Left renal cortex interstitium (tissue), 4 donors: ENCODE measurements around the gene SCN5A. TPM values are rescaled to one million over a fixed set of nuclear protein-coding genes. Genes with fewer than 3 reads are reported as not detected.

Experiments
- DNase-seq, 4 donors: peaks; one replicate each; pipeline ENCODE4 v3.0.0-alpha.2; 2013; ENCODE audit warnings: low read depth in 4 of 4, low spot score in 2 of 4, missing footprints in 1 of 4
- polyA plus RNA-seq, 4 donors: library from polyadenylated mRNA; unstranded; fragments of 120-200 nt; gene quantifications; one replicate each; pipeline ENCODE4 v1.2.1, GENCODE V29; 2013; ENCODE audit not compliant: insufficient read length in 4 of 4

SCN5A gene
- polyA plus RNA-seq, 4 donors: 0.95 to 2.1 (median 1.1) TPM

DNA sequence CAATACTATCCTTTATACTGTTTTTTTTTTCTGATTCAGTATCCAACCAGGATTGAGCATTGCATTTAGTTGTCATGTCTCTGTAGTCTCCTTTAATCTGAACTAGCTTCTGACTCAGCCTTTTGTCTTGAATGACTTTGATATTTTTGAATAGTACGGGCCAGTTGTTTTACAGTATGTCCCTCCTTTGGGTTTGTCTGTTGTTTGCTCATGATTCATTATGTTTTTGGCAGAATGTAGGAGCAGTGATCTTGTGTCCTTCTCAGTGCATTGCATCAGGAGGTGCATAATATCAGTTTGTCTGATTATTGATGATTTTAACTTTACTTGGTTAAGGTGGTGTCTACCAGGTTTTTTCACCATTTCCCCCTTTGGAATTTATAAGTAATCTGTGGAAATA is 132.8 kb downstream of the SCN5A start:
- DNase-seq: no peak

DNA sequence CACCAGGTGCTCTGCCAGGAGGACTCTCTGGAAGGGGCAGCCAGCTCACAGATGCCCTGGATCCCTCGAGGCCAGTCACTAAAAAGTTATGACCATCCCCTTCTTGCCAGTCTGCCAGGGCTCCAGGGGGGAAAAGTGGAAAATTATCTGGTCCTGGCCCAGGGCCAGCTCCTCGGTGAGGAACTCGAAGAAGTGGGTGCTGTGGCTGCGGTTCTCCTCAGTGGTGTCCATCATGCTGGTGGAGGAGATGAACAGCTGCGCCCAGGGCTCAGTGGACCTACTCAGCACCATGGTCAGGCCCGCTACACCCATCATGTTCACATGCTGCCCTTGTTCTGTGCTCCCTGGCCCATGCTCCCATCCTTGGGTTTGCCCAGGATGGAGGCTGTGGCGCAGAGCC is 134.1 kb downstream of the SCN5A start:
- DNase-seq: no peak

GRCh38 chr3:38511546-38511945 is 137.9 kb downstream of the SCN5A start:
- DNase-seq: no peak

DNA sequence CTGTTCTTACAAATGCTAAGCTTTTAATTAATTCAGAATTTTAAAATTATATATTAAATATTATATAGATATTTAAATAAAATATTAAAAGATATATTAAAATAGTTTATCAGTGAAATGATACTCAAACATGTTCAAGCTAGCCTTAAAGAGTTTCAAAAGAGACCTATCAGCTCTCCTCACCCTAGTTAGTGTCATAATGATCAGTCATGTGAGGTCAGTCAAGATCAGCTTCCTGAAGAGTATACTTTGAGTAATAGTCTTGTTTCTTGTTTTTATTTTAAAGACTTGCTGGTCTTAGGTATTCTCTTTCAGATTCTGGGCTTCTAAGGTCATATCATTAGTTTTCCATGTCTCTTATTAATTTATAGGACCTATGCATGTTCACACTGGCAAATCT is 138.9 kb downstream of the SCN5A start:
- no peak for DNase-seq

DNA sequence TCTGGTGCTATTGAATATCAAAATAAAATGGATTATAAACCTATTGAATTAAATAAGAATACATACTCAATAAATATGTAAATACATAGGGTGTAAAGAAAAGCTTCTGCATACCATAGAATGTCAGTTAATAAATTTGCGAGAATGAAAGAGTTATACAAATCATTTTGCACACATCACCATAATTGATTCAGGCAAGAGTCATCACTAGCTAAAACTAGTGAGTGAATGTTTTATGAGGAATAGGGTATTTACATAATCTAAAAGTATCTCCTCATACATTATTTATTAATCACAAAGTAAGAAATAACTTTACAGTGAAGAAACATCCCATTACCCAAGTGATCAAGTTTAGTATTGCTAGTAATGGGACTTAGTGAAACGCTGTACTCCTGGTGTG is 139.8 kb downstream of the SCN5A start:
- DNase-seq: no peak

GRCh38 chr3:38507120-38507519 is 142.4 kb downstream of the SCN5A start:
- DNase-seq: no peak

- DNase-seq: no peak
Observed at GRCh38 chr3:38500688-38501417, 148.6 kb downstream of the SCN5A start.

Other genes starting within 250 kb of the SCN5A start
- gene ACVR2B, start 195.8 kb downstream of the SCN5A start, polyA plus RNA-seq: 10 to 100 TPM; 13.2 to 21.3 (median 16.0) TPM
- 10 to 100 TPM; 11.4 to 22.4 (median 15.8) TPM for gene EXOG, start 153.3 kb downstream of the SCN5A start, polyA plus RNA-seq
- not detected for gene SCN10A, start 166.5 kb upstream of the SCN5A start, polyA plus RNA-seq